Stimulated activated CD4-positive, alpha-beta T cell treated with anti-CD3 and anti-CD28 coated beads, TNF-alpha, amount 100 ng/mL, for 48 hours (primary cell): ENCODE results near the gene DLG3.
"Not testable (repeated sequence)": the region's sequence is repeated elsewhere in the genome, so short reads cannot be mapped to it uniquely, and the experiment has no call there.

Experiments used
- DNase-seq, 3 donors: peaks; one replicate each; pipeline ENCODE4 v3.0.0-alpha.2; 2020; ENCODE audit warnings: low read depth in 3 of 3

The DLG3 gene

GRCh38 chrX:70444326-70444945 lies at the start of gene DLG3:
DLG3 (plus strand) TSS chrX:70444835; CDS start chrX:70445202, 367 bp downstream.
- no peak for DNase-seq

GRCh38 chrX:70398899-70399298 lies 45.7 kb upstream of the DLG3 start:
- DNase-seq = no peak

GRCh38 chrX:70400181-70400580 lies 44.5 kb upstream of the DLG3 start:
- DNase-seq = not testable (repeated sequence)

DNA sequence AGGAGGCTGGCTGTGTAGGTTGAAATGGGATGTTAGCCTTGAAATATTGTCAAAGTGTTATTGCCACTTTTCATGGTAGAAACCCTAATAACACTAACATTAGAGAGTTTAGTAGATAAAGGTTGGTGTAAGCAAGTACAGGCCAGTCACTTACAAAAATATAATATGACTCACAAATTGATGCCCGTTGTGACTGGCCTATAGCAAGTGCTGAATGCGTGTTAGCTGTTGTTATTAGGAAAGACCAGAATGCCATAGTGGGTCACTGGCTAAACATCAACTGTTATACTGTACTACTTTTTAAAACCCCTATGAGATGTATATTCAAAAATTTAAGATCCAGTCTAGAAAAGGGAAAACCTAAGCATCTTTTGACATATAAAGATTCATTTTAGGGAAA lies 41.9 kb upstream of the DLG3 start:
- no peak for DNase-seq

DNA sequence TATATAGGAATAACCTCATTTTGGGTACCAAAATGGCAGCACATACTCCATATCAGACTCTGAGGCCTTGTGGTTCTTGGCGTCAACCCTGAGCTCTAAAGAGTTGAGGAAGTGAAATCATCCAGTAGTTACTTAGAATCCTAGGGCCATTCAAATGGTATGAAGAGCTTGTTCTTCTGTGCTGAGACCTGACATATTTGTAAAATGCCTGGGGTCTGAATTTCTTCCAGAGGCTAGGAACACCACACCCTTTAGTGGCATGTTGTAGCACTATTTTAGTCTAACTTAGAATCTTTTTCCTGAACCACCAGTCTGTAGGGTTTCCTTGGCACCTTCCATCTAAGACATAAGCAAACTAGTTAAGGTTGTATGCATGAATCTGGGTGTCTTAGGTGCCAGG lies 39.6 kb upstream of the DLG3 start:
- DNase-seq = no peak

- DNase-seq = no peak
Measured at GRCh38 chrX:70410921-70411320, 33.7 kb upstream of the DLG3 start.

DNA sequence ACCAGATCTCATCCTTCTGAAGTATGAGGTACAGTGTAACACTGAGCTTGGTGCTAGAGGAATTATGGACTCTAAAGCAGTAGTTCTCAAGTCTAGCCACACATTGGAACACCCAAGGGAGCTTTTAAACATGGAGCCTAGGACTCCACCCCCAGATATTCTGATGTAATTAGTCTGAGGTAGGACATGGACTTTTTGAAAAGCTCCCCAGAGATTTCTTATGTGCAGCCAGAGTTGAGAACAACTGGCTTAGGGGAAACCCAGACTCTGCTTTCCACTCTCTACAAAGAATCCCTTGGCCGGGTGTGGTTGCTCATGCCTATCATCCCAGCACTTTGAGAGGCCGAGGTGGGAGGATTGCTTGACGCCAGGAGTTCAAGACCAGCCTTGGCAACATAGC lies 33.2 kb upstream of the DLG3 start:
- DNase-seq = no peak

GRCh38 chrX:70421618-70422017 lies 23.0 kb upstream of the DLG3 start:
- no peak for DNase-seq

- no peak for DNase-seq
Measured at GRCh38 chrX:70422851-70423341, 21.7 kb upstream of the DLG3 start, which contains the start of gene GDPD2. GDPD2 (plus strand) TSS chrX:70423314; CDS start chrX:70424985, 1,671 bp downstream.

DNA sequence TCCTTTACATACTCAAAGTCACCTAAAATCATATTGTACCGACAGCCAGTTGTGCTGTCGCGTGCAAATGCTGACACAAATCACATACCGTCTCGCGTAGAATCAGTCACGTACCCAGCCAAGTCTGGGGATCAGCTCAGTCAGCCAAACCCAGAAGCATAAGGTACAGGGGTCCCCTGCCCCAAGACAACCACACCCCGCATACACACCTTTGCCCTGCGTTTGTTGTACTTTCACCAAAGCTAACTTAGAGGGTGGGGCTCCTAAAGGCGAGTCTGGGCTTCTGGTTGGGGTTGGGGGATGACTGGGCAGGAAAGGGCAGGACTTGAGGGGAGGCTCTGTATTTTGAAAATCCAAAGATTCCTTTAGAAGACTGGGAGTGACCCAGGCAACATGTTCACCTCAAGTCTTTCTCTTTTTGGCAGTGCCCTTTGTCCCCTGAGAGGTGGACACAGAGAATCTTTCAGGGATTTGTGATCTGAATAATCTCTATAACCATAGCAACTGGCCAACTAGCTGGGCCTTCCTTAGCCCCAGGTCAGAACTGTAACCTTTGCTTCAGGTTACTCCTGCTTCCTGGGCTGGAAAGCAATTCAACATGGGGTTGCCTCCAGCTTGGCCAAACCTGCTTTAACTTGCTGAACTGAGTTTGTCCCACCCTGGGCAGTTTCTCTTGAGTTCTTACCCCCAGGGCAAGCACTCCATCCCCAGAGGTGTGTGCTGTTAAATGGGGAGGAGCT lies 20.5 kb upstream of the DLG3 start:
- DNase-seq = no peak

DNA sequence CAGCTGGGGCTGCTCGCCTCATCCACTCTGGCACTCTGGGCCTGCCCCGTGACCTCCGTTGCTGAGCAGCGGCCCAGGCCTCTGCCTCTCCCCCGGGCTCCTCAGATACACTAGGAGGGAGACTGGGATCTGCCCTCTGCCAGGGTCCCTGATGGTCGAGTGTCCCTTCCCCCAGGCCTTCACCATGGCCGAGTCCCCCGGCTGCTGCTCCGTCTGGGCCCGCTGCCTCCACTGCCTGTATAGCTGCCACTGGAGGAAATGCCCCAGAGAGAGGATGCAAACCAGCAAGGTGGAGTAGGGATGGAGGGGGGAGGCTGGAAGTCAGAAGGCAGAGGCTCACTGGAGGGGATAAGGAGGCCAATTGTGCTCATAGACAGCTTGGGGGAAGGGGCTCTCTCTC lies 19.8 kb upstream of the DLG3 start:
- no peak for DNase-seq

- DNase-seq = no peak
Measured at GRCh38 chrX:70426286-70427278, 18.1 kb upstream of the DLG3 start.

DNA sequence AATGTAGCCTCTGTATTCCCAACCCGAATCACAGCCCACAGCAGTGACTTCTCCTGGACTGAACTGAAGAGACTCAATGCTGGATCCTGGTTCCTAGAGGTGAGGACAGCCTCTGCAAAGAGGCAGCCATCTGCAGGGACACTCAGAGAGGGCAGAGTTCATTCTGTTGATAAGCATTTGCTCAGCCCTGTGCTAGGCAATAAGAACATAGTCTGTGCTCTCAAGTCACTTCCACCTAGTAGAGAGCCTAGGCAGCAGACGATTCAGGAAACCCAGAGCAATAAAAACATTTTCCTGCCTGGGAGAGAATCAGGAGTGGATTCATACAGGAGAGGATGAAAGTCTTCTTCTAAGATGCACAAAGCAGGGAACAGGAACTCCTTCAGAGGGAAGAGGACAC lies 17.3 kb upstream of the DLG3 start:
- DNase-seq = no peak

DNA sequence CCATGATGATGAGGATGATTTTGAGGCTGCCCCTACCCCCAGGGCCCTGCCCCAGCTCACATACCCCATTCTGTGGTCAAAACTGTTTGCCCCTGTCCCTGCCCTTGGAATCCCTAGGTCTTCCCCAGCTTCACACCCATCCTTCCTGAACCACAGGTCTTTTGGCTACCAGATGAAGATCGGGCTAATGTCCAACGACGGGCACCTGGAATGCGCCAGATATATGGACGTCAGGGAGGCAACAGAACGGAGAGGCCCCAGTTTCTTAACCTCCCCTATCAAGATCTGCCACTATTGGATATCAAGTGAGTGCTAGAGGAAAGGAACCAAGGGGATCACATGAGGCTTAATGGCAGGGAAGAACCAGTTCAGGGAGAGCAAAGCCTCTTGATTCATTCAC lies 14.9 kb upstream of the DLG3 start:
- no peak for DNase-seq

DNA sequence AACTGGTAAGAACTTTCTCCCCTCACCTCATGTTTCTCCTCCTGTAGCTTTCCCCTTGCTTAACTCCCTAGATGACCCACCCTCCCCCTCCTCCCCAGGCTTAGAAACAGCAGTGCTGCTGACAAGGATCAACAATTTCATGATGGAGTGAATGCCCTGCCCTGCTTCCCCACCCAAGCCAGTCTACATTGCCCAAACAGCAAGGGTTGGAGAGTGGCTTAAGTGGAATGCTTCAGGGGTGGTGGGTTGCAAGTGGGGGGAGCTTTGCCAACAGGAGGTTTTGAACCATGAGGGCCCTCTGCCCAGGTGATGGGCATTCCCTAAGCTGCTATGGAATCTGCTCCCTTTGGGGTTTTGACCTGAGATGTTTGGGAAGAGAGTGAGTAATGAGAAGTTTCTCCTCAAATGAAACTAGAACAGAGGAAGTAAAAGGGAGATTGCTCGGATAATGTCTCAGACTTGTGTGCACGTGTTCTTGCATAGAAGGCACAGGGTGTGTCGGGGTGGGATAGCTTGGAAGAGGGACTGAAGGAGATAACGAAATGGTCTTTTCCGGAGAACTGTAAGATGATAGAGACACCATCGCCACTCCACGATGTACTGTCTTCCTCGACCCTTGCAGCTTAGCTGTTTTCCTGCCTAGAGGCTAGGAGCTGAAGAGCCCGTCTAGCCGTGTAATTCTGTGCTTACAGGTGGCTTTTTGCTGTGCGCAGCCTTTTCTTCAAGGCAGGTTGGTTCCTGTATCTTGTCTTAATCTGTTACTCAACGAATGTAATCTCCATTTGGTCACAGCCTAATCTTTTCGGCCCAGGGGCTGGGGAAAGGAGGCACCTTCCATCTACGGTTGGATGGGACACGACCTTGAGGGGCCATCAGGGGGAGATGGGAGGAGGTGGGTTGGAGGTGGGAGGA lies 11.4 kb upstream of the DLG3 start:
- no peak for DNase-seq

DNA sequence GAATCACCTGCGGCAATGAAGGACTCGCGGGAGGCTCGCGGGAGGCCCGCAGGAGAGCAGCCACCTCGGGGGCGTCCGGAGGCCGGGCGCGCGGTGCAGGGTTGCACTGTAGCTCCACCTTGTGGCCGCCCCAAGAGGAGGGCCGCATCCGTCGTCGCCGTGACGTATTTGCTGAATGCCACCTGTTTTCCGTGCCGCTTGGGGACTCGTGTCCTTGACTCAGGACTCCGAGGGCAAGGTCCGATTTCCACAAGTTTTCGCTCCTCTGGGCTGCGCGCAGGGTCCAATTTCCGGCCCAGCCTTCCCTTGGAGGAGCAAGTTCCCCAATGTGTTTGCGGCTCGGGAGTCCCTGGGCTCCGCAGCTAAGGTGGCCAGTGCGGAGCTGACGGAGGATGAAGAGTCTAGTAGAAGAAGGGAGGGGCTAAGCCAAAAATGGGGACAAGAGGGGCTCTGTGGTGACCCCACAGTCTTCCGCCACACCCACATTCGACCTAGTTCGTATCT lies 10.7 kb upstream of the DLG3 start:
- peak in 2 of 3 donors; percentile 56 to 64 for DNase-seq

GRCh38 chrX:70434352-70434866 lies 10.2 kb upstream of the DLG3 start:
- peak in 2 of 3 donors; percentile 46 to 51 for DNase-seq

- DNase-seq = no peak
Measured at GRCh38 chrX:70434914-70435586, 9.6 kb upstream of the DLG3 start.

DNA sequence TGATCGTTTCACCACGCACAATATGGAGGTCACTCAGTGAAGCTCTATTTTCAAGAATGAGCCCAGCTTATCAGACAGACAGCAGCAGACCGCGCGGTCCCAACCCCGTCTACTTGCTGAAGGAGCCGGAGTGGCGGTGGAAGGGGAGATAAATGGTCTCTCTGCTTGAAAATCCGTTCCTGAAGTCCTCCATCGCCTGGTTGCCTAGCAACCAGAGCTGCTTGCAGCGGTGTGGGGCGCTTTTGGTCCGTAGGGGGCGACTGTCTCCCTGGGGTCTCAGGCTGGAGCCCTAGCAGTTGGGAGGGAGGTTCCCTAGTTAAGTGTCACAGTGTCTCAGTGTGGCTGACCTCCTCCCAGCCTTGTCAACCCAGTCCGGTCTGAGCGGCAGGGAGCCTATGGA lies 8.3 kb upstream of the DLG3 start:
- DNase-seq = no peak

- DNase-seq = no peak
Measured at GRCh38 chrX:70437011-70437410, 7.6 kb upstream of the DLG3 start.
